Testis (tissue), 3 donors: ENCODE results near the gene SF3B2. TPM values are rescaled to one million over a fixed set of nuclear protein-coding genes. Genes with fewer than 3 reads are reported as not detected.

Experiments
- DNase-seq: peaks from one replicate; pipeline ENCODE4 v3.0.0-alpha.2; 2019
- H3K27ac ChIP-seq, 2 donors: fragments of 200-600 bp; sonication (generic); one replicate each; pipeline ENCODE4 v1.5.1; 2019
- H3K27me3 ChIP-seq: fragments of 200-600 bp; sonication (generic); one replicate; pipeline ENCODE4 v1.5.1; 2019
- H3K36me3 ChIP-seq: fragments of 200-600 bp; sonication (generic); one replicate; pipeline ENCODE4 v1.5.1; 2017; ENCODE audit warnings: low read depth; ENCODE audit errors: missing control alignments
- H3K4me1 ChIP-seq: fragments of 200-600 bp; sonication (generic); one replicate; pipeline ENCODE4 v1.5.1; 2019
- H3K4me3 ChIP-seq, 2 donors: fragments of 200-600 bp; sonication (generic); one replicate each; pipeline ENCODE4 v1.5.1; 2017 to 2019
- H3K9me3 ChIP-seq: fragments of 200-600 bp; sonication (generic); one replicate; pipeline ENCODE4 v1.5.1; 2017
- POLR2A ChIP-seq: fragments of 450-650 bp; IDR thresholded peaks from one replicate; pipeline ENCODE4 v1.6.1; 2017; ENCODE audit warnings: antibody characterized with exemption, mild to moderate bottlenecking, moderate library complexity
- WGBS, 2 donors: methylation state at CpG; one replicate each; pipeline ENCODE4 v1.1.5; 2018; 5-methylcytosine and 5-hydroxymethylcytosine counted together
- intact Hi-C: fragments of 100-400 bp; cut with DNase I; formaldehyde crosslinking; loops from one replicate; pipeline ENCODE4 v1.15.1; 2023; ENCODE audit warnings: low total_unique reads
- polyA plus RNA-seq: library from polyadenylated mRNA; stranded (reverse); fragments of 350-450 nt; fragmentation: Illumina TruSeq; extraction: RNeasy Lipid Tissue Mini Kit (QIAGEN cat#74804); gene quantifications from one replicate; pipeline ENCODE4 v1.2.3, GENCODE V29; 2014; ENCODE audit warnings: low read depth, low replicate concordance; ENCODE audit not compliant: insufficient read depth
- total RNA-seq, 2 donors: library from RNA; depleted of rRNA; stranded (reverse); fragments of >200 nt; gene quantifications; one replicate each; pipeline ENCODE4 v1.2.3, GENCODE V29; 2016
- TF ChIP-seq, protein P1 (sequence below), 3 experiments: fragments of 450-650 bp in 2 of 3; fragments of 200-600 bp in 1 of 3; sonication (generic) in 1 of 3; IDR thresholded peaks; one replicate each; pipeline ENCODE4 v1.5.1; 2016 to 2019; ENCODE audit warnings: antibody characterized with exemption in 3 of 3, mild to moderate bottlenecking in 2 of 3, moderate library complexity in 1 of 3

SF3B2 gene
- total and polyA plus RNA-seq, 3 donors from 2014 or later = 307 to 341 (median 315) TPM

DNA sequence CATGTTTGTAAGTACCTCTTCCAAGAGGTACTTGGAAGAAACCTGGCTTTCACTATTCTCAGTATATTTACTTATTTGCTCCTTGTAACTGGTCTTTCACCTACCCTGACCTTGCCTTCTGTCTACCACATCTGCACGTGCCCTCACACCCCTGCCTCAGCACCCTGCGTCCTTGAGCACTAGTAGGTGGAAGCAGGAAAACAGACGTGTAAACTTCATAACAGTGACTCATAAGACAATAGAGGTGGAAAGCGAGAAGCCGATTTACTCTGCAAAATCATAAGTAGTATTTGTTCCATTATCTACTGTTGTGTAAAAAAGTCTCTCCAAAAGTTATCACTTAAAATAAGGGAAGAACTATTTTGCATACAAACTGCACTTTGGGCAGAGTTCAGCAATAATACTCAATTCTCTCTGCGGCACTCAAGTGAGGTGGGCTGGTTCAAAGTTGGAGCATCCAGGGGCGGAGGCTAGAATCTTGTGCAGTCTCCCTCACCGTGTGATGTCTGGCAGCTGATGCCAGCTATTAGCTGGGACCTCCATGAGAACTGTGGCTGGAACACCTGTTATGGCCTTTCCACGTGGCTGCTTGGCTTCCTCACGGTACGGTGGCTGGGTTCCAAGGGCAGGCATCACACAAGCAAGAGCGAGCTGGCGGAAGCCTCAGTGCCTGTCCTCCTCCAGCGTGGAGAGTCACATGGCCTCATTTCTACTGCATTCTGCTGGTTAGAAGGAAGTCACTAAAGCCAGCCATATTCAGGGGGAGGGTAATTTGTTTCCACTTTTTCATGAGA lies 48.3 kb downstream of the SF3B2 start:
- TF ChIP-seq, protein P1, sequence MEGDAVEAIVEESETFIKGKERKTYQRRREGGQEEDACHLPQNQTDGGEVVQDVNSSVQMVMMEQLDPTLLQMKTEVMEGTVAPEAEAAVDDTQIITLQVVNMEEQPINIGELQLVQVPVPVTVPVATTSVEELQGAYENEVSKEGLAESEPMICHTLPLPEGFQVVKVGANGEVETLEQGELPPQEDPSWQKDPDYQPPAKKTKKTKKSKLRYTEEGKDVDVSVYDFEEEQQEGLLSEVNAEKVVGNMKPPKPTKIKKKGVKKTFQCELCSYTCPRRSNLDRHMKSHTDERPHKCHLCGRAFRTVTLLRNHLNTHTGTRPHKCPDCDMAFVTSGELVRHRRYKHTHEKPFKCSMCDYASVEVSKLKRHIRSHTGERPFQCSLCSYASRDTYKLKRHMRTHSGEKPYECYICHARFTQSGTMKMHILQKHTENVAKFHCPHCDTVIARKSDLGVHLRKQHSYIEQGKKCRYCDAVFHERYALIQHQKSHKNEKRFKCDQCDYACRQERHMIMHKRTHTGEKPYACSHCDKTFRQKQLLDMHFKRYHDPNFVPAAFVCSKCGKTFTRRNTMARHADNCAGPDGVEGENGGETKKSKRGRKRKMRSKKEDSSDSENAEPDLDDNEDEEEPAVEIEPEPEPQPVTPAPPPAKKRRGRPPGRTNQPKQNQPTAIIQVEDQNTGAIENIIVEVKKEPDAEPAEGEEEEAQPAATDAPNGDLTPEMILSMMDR (IDR thresholded peaks at IDR 0.05) = no peak
- TF ChIP-seq POLR2A = no peak
- 27 to 38% methylated on average over 14 of the region's 14 CpGs for WGBS, 2 donors
- DNase-seq = peak; percentile 88
- Histone ChIP-seq H3K27me3 (no peaks in the 10 kb centered on the region), H3K36me3 (no peaks in the 10 kb centered on the region), H3K4me1 (peaks cover 11% of the 10 kb centered on the region), H3K9me3 (no peaks in the 10 kb centered on the region), H3K4me3 (no peak overlapping the region), H3K27ac (peak overlapping the region in 1 of 2 donors; percentile 31)
- intact Hi-C loops = no loop called here

DNA sequence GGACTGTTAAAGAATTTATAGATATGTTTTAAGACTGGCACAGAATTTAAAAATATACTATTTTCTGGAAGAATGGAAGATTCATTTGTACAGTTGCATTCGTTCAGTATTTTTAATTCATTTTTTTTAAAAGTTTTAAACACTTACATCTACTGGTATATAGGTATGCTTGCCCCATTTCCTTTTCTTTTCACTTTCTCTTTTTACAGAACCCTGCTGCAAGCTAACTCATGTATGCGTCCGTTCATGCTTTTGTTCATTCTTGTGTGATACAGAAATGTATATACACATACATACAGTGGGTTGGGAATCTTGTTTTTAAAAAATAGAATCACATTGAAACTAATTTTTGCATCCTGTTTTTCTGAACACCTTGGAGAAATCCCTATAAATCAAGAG lies 48.9 kb downstream of the SF3B2 start:
- Histone ChIP-seq H3K27ac (peak overlapping the region in 1 of 2 donors; percentile 15), H3K27me3 (no peaks in the 10 kb centered on the region), H3K4me1 (peaks cover 11% of the 10 kb centered on the region), H3K4me3 (no peak overlapping the region), H3K9me3 (no peaks in the 10 kb centered on the region), H3K36me3 (no peaks in the 10 kb centered on the region)
- no peak for DNase-seq
- intact Hi-C loops = no loop called here
- TF ChIP-seq POLR2A = no peak
- TF ChIP-seq, protein P1 (IDR thresholded peaks at IDR 0.05) = no peak
- 80 to 85% methylated on average over 3 of the region's 3 CpGs for WGBS, 2 donors

DNA sequence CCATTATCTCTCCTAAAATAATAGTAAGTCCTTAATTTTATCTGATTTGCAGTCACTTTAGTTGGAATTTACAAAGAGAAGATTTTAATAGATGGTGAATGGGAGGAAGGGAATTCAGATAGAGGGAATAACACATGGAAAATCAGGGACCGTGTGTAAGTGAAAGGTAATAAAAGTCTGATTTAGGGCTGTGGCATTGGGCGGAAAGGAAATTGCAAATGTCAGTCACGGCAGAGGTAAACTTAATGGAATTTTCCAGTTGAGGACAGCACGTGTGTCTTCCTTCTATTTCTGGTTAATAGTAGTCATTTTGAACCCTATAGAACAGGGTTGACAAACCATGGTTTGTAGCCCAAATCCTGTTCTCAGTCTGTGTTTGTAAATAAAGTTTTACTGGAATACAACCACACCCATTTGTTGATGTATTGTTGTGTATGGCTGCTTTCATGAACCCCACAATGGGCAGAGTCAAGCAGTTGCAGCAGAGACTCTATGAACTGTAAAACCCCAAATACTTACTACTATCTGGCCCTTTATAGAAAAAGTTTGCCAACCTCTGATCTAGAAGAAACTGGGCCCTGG lies 52.0 kb downstream of the SF3B2 start:
- no peak overlapping the region for H3K27ac ChIP-seq
- H3K4me1 ChIP-seq = peaks cover 14% of the 10 kb centered on the region
- no peak for DNase-seq
- H3K27me3 ChIP-seq = no peaks in the 10 kb centered on the region
- no peak for TF ChIP-seq POLR2A
- TF ChIP-seq, protein P1 (IDR thresholded peaks at IDR 0.05) = no peak
- no peak overlapping the region for H3K4me3 ChIP-seq
- intact Hi-C loops = no loop called here
- 85 to 90% methylated on average over 4 of the region's 4 CpGs for WGBS, 2 donors
- H3K36me3 ChIP-seq = no peaks in the 10 kb centered on the region
- no peaks in the 10 kb centered on the region for H3K9me3 ChIP-seq

DNA sequence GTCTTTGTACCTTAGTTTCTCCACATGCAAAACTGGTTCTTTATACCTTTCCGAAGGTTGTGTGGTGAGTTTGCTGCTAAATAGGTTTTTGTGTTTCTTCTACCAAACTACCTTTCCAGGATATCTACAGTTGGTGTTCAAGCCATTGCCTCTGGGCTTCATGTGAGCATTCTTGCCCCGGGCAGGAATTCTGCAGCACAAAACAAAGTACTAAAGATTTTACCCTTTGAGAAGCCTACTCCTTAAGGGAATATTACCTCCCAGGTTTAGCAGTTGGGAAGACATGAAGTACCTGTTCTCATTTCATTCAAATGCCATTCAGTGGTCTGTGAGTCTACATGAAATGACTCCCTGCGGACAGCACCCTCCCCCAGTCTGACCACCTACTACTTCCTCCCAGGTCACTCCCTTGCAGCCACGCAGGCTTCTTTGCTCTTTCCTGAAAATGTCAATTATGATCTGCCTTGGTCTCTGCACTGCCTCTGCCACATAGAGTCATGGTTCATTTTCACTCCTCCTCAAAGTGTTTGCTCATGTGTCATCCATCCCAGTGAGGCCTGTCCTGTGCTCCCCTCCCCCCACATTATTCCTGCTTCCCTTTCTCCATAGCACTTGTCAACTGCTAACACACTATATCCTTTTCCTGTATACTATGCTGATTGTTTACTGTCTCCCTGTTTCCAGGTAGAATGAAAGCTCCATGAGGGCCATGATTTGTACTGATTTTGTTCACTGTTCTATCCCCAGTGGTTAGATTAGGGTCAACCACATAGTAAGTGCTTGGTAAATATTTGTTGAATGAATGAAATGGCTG lies 54.8 kb downstream of the SF3B2 start:
- WGBS, 2 donors = 85 to 94% methylated on average over 4 of the region's 4 CpGs
- H3K36me3 ChIP-seq = no peaks in the 10 kb centered on the region
- no peak for TF ChIP-seq POLR2A
- TF ChIP-seq, protein P1 (IDR thresholded peaks at IDR 0.05) = no peak
- peaks cover 3% of the 10 kb centered on the region for H3K4me1 ChIP-seq
- intact Hi-C loops = no loop called here
- no peak overlapping the region for H3K4me3 ChIP-seq
- no peak for DNase-seq
- H3K9me3 ChIP-seq = no peaks in the 10 kb centered on the region
- no peak overlapping the region for H3K27ac ChIP-seq
- H3K27me3 ChIP-seq = no peaks in the 10 kb centered on the region
